GM12878 (cell line): Measurements from ENCODE around the gene SMARCC1. TPM values are rescaled to one million over a fixed set of nuclear protein-coding genes. Genes with fewer than 3 reads are reported as not detected.

Experiments used
- ATAC-seq: fragments of 200-7000 bp; cut with Tn5 transposase; 3 replicates; pipeline ENCODE4 v1.9.1; 2020; ENCODE audit warnings: mild to moderate bottlenecking, moderate library complexity
- BruUV-seq: library from RNA; stranded (reverse); fragments of 400-500 nt; replicated peaks from 2 replicates; lab custom pipeline; 2021; lab: Mats Ljungman, UMichigan
- CTCF ChIA-PET: fragments of 300-600 bp; sonication (Branson Sonifier 250); formaldehyde crosslinking; extraction: SDS; loops from one replicate; lab custom pipeline; 2021; ENCODE audit warnings: inconsistent platforms; lab: Yijun Ruan, JAX
- POLR2A ChIA-PET: fragments of 350-600 bp; formaldehyde crosslinking; extraction: SDS; loops from one replicate; lab custom pipeline; 2021; ENCODE audit warnings: inconsistent platforms; lab: Charles Lee
- RAD21 ChIA-PET: fragments of 300-600 bp; sonication (Branson Sonifier 250); formaldehyde crosslinking; loops from one replicate; lab custom pipeline; 2023; ENCODE audit warnings: antibody characterized with exemption; ENCODE audit not compliant: unreplicated experiment; lab: Charles Lee
- SMC1A ChIA-PET: fragments of 300-600 bp; sonication (Branson Sonifier 250); formaldehyde crosslinking; loops from one replicate; lab custom pipeline; 2023; ENCODE audit not compliant: unreplicated experiment, uncharacterized antibody; lab: Charles Lee
- DNase-seq: peaks from one replicate; pipeline ENCODE4 v3.0.0-alpha.2; 2011; ENCODE audit warnings: low read depth, low spot score
- FAIRE-seq: peaks from 3 replicates; lab custom pipeline; 2011; peaks lifted over from hg19 to GRCh38; lab: Jason Lieb, UNC
- H2AFZ ChIP-seq: 2 replicates; pipeline ENCODE4 v1.6.0; 2011; ENCODE audit warnings: low read depth, low read length, control low read depth; ENCODE audit not compliant: control insufficient read depth
- H3K27ac ChIP-seq: 2 replicates; pipeline ENCODE4 v1.5.1; 2011; ENCODE audit warnings: control low read depth; ENCODE audit not compliant: control insufficient read depth, insufficient read depth
- H3K27me3 ChIP-seq, 2 experiments: replicated peaks in 1 of 2; 2 replicates each; pipeline versions ENCODE4 v1.6.0 to v1.6.1; 2011; ENCODE audit warnings: low read length in 1 of 2; ENCODE audit not compliant: control insufficient read depth in 2 of 2, insufficient read depth in 2 of 2
- H3K36me3 ChIP-seq, 2 experiments: 2 replicates each; pipeline ENCODE4 v1.5.1; 2011; ENCODE audit warnings: low read length in 1 of 2; ENCODE audit not compliant: control insufficient read depth in 2 of 2, insufficient read depth in 2 of 2
- H3K4me1 ChIP-seq: 2 replicates; pipeline ENCODE4 v1.6.1; 2011; ENCODE audit warnings: mild to moderate bottlenecking, low read length, moderate library complexity, mixed read lengths; ENCODE audit not compliant: control insufficient read depth, insufficient read depth
- H3K4me2 ChIP-seq: 2 replicates; pipeline ENCODE4 v1.6.0; 2011; ENCODE audit warnings: control low read depth; ENCODE audit not compliant: control insufficient read depth, insufficient read depth
- H3K4me3 ChIP-seq: fragments of 200-600 bp; sonication (generic); 2 replicates; pipeline ENCODE4 v1.5.1; 2016
- H3K79me2 ChIP-seq: 2 replicates; pipeline ENCODE4 v1.6.0; 2011; ENCODE audit warnings: low read length; ENCODE audit not compliant: control insufficient read depth, insufficient read depth
- H3K9ac ChIP-seq: 2 replicates; pipeline ENCODE4 v1.8.0; 2011; ENCODE audit warnings: low read length, control low read depth, mixed read lengths; ENCODE audit not compliant: control insufficient read depth, insufficient read depth
- H3K9me3 ChIP-seq: replicated peaks from 3 replicates; pipeline ENCODE4 v1.5.1; 2011; ENCODE audit warnings: mild to moderate bottlenecking, low read length; ENCODE audit not compliant: control insufficient read depth, insufficient read depth
- H4K20me1 ChIP-seq: 2 replicates; pipeline ENCODE4 v1.6.0; 2011; ENCODE audit not compliant: control insufficient read depth, insufficient read depth
- ATF7 ChIP-seq: fragments of 450-650 bp; IDR thresholded peaks from 2 replicates; pipeline ENCODE4 v1.6.1; 2016; ENCODE audit warnings: low read depth, mild to moderate bottlenecking
- BHLHE40 ChIP-seq, 2 experiments: fragments of 450-650 bp in 1 of 2; IDR thresholded peaks; 2 replicates each; pipeline ENCODE4 v1.6.1; 2011 to 2017; ENCODE audit warnings: low read depth in 2 of 2, borderline replicate concordance in 1 of 2, improper control_type of control experiment in 1 of 2, low read length in 1 of 2, mild to moderate bottlenecking in 1 of 2
- CBFB ChIP-seq: IDR thresholded peaks from 2 replicates; pipeline ENCODE4 v1.6.1; 2016; ENCODE audit warnings: antibody characterized with exemption, low read depth
- FOXK2 ChIP-seq: fragments of 450-650 bp; IDR thresholded peaks from 2 replicates; pipeline ENCODE4 v1.6.1; 2017; ENCODE audit warnings: mild to moderate bottlenecking, moderate library complexity
- LARP7 ChIP-seq: fragments of 450-650 bp; IDR thresholded peaks from 2 replicates; pipeline ENCODE4 v1.6.1; 2017; ENCODE audit warnings: mild to moderate bottlenecking
- MAX ChIP-seq: IDR thresholded peaks from 2 replicates; pipeline ENCODE4 v1.6.1; 2012; ENCODE audit warnings: low read depth, low read length, improper control_type of control experiment
- NR2F1 ChIP-seq: fragments of 450-650 bp; conservative IDR thresholded peaks from 2 replicates; pipeline ENCODE4 v1.6.1; 2017; ENCODE audit warnings: mild to moderate bottlenecking
- POLR2AphosphoS5 ChIP-seq: IDR thresholded peaks from 2 replicates; pipeline ENCODE4 v1.6.1; 2011; ENCODE audit warnings: mild to moderate bottlenecking, low read length, inconsistent platforms
- SMC3 ChIP-seq: IDR thresholded peaks from 2 replicates; pipeline ENCODE4 v1.6.1; 2011; ENCODE audit warnings: low read length, improper control_type of control experiment, borderline replicate concordance
- SP1 ChIP-seq: IDR thresholded peaks from one replicate; pipeline ENCODE4 v1.6.1; 2011; ENCODE audit warnings: low read depth, low read length
- WRNIP1 ChIP-seq: IDR thresholded peaks from 2 replicates; pipeline ENCODE4 v1.6.1; 2011; ENCODE audit warnings: low read depth, low read length, improper control_type of control experiment, borderline replicate concordance
- ZBTB4 ChIP-seq: fragments of 450-650 bp; formaldehyde crosslinking; IDR thresholded peaks from 2 replicates; pipeline ENCODE4 v1.4.0; 2022; ENCODE audit warnings: mild to moderate bottlenecking, moderate library complexity
- ZNF622 ChIP-seq: fragments of 450-650 bp; IDR thresholded peaks from 2 replicates; pipeline ENCODE4 v1.6.1; 2017; ENCODE audit warnings: mild to moderate bottlenecking, inconsistent platforms
- ZNF687 ChIP-seq: fragments of 450-650 bp; IDR thresholded peaks from 2 replicates; pipeline ENCODE4 v1.6.1; 2017; ENCODE audit warnings: mild to moderate bottlenecking, moderate library complexity
- WGBS: methylation state at CpG from one replicate; pipeline ENCODE4 v1.1.6; 2016; ENCODE audit warnings: low lambda C conversion rate; ENCODE audit not compliant: insufficient replicate concordance, insufficient coverage; ENCODE audit errors: missing lambda C conversion rate; 5-methylcytosine and 5-hydroxymethylcytosine counted together
- in situ Hi-C: fragments of 300-500 bp; cut with MboI; formaldehyde crosslinking; loops from 9 replicates; pipeline ENCODE4 v1.14.3; 2018; ENCODE audit warnings: mixed read lengths
- intact Hi-C: fragments of 100-400 bp; cut with micrococcal nuclease; formaldehyde crosslinking; loops from one replicate; pipeline ENCODE4 v1.14.2; 2022; ENCODE audit not compliant: unreplicated experiment
- polyA plus RNA-seq, 11 experiments: library from polyadenylated mRNA; depleted of rRNA in 4 of 11; unstranded in 6 of 11; stranded (reverse) in 5 of 11; fragments of >200 nt; fragmentation: Nextera tagmentation in 4 of 11; fragmentation: Illumina TruSeq in 1 of 11; extraction: Ambion mirVana in 4 of 11; extraction: Trizol in 1 of 11; gene quantifications; 1 replicate in 1 of 11; 2 replicates in 10 of 11; pipeline versions ENCODE4 v1.2.1 to v1.2.3, GENCODE V29; 2011 to 2016; ENCODE audit warnings: inconsistent platforms in 2 of 11, missing spikeins in 2 of 11, low read depth in 1 of 11
- total RNA-seq, 4 experiments: library from RNA; depleted of rRNA in 3 of 4; stranded (reverse); fragments of >200 nt in 3 of 4; fragmentation: Illumina TruSeq in 1 of 4; extraction: Trizol in 1 of 4; gene quantifications; 2 replicates each; pipeline versions ENCODE4 v1.2.1 to v1.2.3, GENCODE V29; 2013 to 2021

Gene SMARCC1
- total and polyA plus RNA-seq, 10 of the 15 experiments (the other 5 are each of a cell fraction or from before 2014, with no cell fraction given) = 26.6 to 147 (median 57.1) TPM

GRCh38 chr3:47641739-47642138, 140.0 kb downstream of the SMARCC1 start:
- no TSS peak for BruUV-seq
- DNase-seq (no peak), ATAC-seq (no peak), FAIRE-seq (no peak)
- POLR2A ChIA-PET = interaction anchor here (0.9 to 1.4 kb wide), 2 partner anchors 10 to 66 kb away, joined by 3 read pairs; no protein-coding TSS in a partner anchor
- peaks cover 5 to 30% of the 10 kb centered on the region in 2 experiments; a peak in 3 of 4 replicates for H3K36me3 ChIP-seq
- H3K4me2 ChIP-seq = no peak overlapping the region
- no peak overlapping the region for H2AFZ ChIP-seq
- H3K4me3 ChIP-seq = no peak overlapping the region
- in situ Hi-C loops (no loop called here), intact Hi-C loops (no loop called here)
- no peaks in the 10 kb centered on the region for H3K9me3 ChIP-seq
- no peaks in the 10 kb centered on the region for H3K4me1 ChIP-seq
- no peaks in the 10 kb centered on the region for H3K79me2 ChIP-seq
- RAD21 ChIA-PET = no interaction called here
- SMC1A ChIA-PET = no interaction called here
- H3K27ac ChIP-seq = no peak overlapping the region
- no peaks in the 10 kb centered on the region for H3K27me3 ChIP-seq
- WGBS = 92% methylated on average over 7 of the region's 7 CpGs
- no peaks in the 10 kb centered on the region; the same call in 1 of the 2 replicates for H4K20me1 ChIP-seq
- CTCF ChIA-PET = interaction anchor here (0.8 to 1.5 kb wide), 2 partner anchors 8 to 25 kb away, joined by 3 read pairs; no protein-coding TSS in a partner anchor
- H3K9ac ChIP-seq = no peak overlapping the region
- no peak for TF ChIP-seq SMC3
- no peak for TF ChIP-seq ZNF622
- no peak for TF ChIP-seq ATF7
- TF ChIP-seq NR2F1 = no peak
- no peak for TF ChIP-seq ZNF687
- TF ChIP-seq MAX = no peak
- TF ChIP-seq ZBTB4 (CRISPR knock-in tag) = no peak
- TF ChIP-seq POLR2AphosphoS5 = no peak
- TF ChIP-seq WRNIP1 = no peak
- TF ChIP-seq FOXK2 = no peak
- no peak for TF ChIP-seq CBFB
- TF ChIP-seq LARP7 = no peak
- TF ChIP-seq BHLHE40 (IDR thresholded peaks at IDR 0.05; ENCODE audit: borderline replicate concordance in 1 of 2, low read depth in 2 of 2, low read length in 1 of 2) = no peak
- no peak for TF ChIP-seq SP1
